GM10266 (cell line): ENCODE data around the gene SLC2A14.
"Not testable (repeated sequence)": the region's sequence is repeated elsewhere in the genome, so short reads cannot be mapped to it uniquely, and the experiment has no call there.

Experiments used
- DNase-seq: peaks from one replicate; pipeline ENCODE4 v3.0.0; 2012; ENCODE audit errors: extremely low spot score
- CTCF ChIP-seq: IDR thresholded peaks from 2 replicates; pipeline ENCODE4 v1.5.1; 2012; ENCODE audit warnings: mild to moderate bottlenecking, low read depth; ENCODE audit not compliant: control insufficient read depth, insufficient read depth; ENCODE audit errors: missing control alignments

Gene SLC2A14

DNA sequence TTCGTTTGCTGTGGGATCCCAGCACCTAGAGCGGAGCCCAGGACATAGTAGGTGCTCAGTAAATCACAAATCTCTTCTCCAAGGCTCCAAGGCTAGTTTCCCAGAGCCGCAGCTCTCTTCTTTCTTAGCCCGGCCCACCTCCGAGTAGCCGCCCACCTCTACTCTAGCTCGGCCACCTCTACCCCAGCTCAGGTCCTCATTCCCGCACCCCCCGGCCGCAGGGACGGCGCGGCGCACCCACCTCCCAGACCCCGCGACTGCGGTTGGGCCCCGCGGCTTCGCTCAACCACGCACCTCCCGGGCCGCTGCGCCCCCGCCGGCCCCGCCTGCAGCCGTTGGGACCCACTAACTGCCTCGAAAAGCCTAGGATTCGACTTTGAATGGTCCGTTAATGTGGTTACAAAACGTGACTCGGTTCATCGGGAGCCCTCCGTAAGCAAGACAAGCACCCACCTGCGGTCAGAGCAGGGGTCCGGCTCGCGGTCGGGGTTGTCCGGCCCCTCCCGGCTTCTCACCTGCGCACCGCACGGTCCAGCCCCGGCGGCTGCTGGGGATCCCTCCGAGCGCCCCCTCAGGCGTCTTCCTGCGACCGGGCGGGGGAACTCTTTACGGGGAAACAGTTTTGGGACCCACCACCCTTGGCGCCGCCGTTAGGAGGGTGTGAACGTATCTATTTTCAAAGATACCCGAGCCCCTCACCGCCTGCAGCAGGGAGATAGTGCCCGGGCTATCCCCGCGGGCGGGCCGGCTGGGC is at the start of gene SLC2A14:
SLC2A14 (minus strand) TSS at position 350 of the 754 bp plus-strand sequence. CDS start 3,035 bp downstream, outside the sequence.
- no peak for DNase-seq
- TF ChIP-seq CTCF = no peak

- not testable (repeated sequence) for DNase-seq
These were observed 48.5 kb upstream of the SLC2A14 start for GRCh38 chr12:7921181-7921580.

DNA sequence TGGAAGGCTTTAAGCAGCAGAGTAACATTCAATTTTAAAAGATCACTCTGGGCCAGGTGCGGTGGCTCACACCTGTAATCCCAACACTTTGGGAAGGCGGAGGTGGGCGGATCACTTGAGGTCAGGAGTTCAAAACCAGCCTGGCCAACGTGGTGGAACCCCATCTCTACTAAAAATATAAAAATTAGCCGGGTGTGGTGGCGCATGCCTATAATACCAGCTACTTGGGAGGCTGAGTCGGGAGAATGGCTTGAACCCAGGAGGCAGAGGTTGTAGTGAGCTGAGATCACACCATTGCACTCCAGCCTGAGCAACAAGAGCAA is 45.5 kb upstream of the SLC2A14 start:
- not testable (repeated sequence) for DNase-seq

GRCh38 chr12:7917392-7918267 is 44.9 kb upstream of the SLC2A14 start:
- DNase-seq = no peak
- TF ChIP-seq CTCF = no peak

- DNase-seq = no peak
These were observed 44.2 kb upstream of the SLC2A14 start for GRCh38 chr12:7916936-7917335.

GRCh38 chr12:7915661-7916403 is 43.1 kb upstream of the SLC2A14 start:
- TF ChIP-seq CTCF = no peak
- no peak for DNase-seq

More at GRCh38 chr12:7916936-7917335, 44.2 kb upstream of the SLC2A14 start:
- TF ChIP-seq CTCF = no peak

DNA sequence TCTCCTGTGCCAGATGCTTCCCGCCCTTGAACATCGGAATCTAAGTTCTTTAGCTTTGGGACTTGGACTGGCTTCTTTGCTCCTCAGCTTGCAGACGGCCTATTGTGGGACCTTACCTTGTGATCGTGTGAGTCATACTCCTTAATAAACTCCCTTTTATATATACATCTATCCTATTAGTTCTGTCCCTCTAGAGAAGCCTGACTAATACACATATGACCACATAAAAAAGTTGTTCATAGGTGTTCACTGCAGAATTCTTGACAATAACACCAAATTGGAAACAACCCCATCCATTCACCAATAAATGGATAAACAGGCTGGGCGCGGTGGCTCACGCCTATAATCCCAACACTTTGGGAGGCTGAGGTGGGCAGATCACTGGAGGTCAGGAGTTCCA is 37.4 kb upstream of the SLC2A14 start:
- not testable (repeated sequence) for DNase-seq

DNA sequence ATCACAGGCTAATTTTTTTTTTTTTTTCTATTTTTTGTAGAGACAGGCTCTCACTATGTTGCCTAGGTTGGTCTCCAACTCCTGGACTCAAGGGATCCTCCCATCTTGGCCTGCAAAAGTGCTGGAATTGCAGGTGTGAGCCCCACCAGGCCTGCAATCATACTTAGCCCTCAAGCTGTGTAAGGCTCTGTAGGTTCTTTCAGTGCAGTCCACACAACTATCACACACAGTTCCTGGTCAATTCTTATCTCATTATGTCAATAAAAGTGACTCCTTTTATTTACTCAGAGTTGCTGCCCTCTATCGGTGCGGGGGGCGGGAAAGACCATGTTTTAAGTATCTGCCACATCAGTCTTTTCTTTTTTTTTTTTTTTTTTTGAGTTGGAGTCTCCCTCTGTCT is 34.3 kb upstream of the SLC2A14 start:
- DNase-seq = no peak
- peak; percentile 26 for TF ChIP-seq CTCF

GRCh38 chr12:7906303-7906702 is 33.6 kb upstream of the SLC2A14 start:
- not testable (repeated sequence) for DNase-seq

GRCh38 chr12:7905600-7906125 is 32.9 kb upstream of the SLC2A14 start:
- not testable (repeated sequence) for DNase-seq
